Left lung (tissue), 10 donors: ENCODE measurements around the gene GRPEL2. TPM values are rescaled to one million over a fixed set of nuclear protein-coding genes. Genes with fewer than 3 reads are reported as not detected.

ENCODE experiments used
- ATAC-seq: fragments of 200-7000 bp; cut with Tn5 transposase; one replicate; pipeline ENCODE4 v1.9.1; 2020; ENCODE audit warnings: moderate library complexity
- DNase-seq, 4 donors: peaks; one replicate each; pipeline ENCODE4 v3.0.0-alpha.2; 2013 to 2020
- H3K27ac ChIP-seq, 2 donors: fragments of 200-600 bp; sonication (generic) in 1 of 2; one replicate each; pipeline versions ENCODE4 v1.5.0 to v1.8.0; 2020 to 2021
- H3K27me3 ChIP-seq, 2 donors: fragments of 200-600 bp; sonication (generic) in 1 of 2; one replicate each; pipeline versions ENCODE4 v1.5.0 to v1.8.0; 2020 to 2021
- H3K36me3 ChIP-seq, 2 donors: fragments of 200-600 bp; sonication (generic) in 1 of 2; one replicate each; pipeline versions ENCODE4 v1.5.0 to v1.8.0; 2020 to 2021
- H3K4me1 ChIP-seq, 2 donors: fragments of 200-600 bp; one replicate each; pipeline ENCODE4 v1.8.0; 2021
- H3K4me3 ChIP-seq, 2 donors: fragments of 200-600 bp; sonication (generic) in 1 of 2; one replicate each; pipeline versions ENCODE4 v1.5.0 to v1.8.0; 2020 to 2021; ENCODE audit warnings: mild to moderate bottlenecking in 1 of 2
- H3K9me3 ChIP-seq, 2 donors: fragments of 200-600 bp; sonication (generic) in 1 of 2; one replicate each; pipeline versions ENCODE4 v1.5.0 to v1.8.0; 2020 to 2021
- CTCF ChIP-seq, 2 donors: fragments of 200-600 bp; sonication (generic) in 1 of 2; IDR thresholded peaks; one replicate each; pipeline versions ENCODE4 v1.5.0 to v1.8.0; 2021; ENCODE audit warnings: antibody characterized with exemption in 2 of 2
- intact Hi-C, 2 donors: fragments of 100-400 bp; cut with DNase I; formaldehyde crosslinking; loops; one replicate each; pipeline versions ENCODE4 v1.11.2 to v1.14.2; 2022
- polyA plus RNA-seq, 6 donors: library from polyadenylated mRNA; unstranded; fragments of 120-200 nt; gene quantifications; one replicate each; pipeline ENCODE4 v1.2.1, GENCODE V29; 2013; ENCODE audit not compliant: insufficient read length in 6 of 6
- total RNA-seq, 2 donors: library from RNA; stranded (reverse); fragmentation: NEBNext Ultra II Directional; extraction: Animal tissue kit (Norgen Biotek cat#: 25700); gene quantifications; one replicate each; pipeline ENCODE4 v1.2.1, GENCODE V29; 2021
- donor health status: DM: no; HTN: yes; CAD: no.
- donor health status: DM: no; HTN: no; CAD: no.

GRPEL2 gene
- total and polyA plus RNA-seq, 8 donors, result 12.3 to 25.1 (median 24.2) TPM

- ATAC-seq, result no peak
- no peak for DNase-seq
- TF ChIP-seq CTCF (IDR thresholded peaks at IDR 0.05), result no peak
- H3K4me1 ChIP-seq, result peaks cover 3 to 32% of the 10 kb centered on the region in 2 donors
- no peaks in the 10 kb centered on the region for H3K9me3 ChIP-seq
- H3K36me3 ChIP-seq, result peaks cover 0 to 20% of the 10 kb centered on the region in 2 donors
- no peak overlapping the region for H3K4me3 ChIP-seq
- intact Hi-C loops, result no loop called here
- H3K27me3 ChIP-seq, result no peaks in the 10 kb centered on the region
- no peak overlapping the region for H3K27ac ChIP-seq
Measured at GRCh38 chr5:149358868-149359495, 13.7 kb downstream of the GRPEL2 start.

DNA sequence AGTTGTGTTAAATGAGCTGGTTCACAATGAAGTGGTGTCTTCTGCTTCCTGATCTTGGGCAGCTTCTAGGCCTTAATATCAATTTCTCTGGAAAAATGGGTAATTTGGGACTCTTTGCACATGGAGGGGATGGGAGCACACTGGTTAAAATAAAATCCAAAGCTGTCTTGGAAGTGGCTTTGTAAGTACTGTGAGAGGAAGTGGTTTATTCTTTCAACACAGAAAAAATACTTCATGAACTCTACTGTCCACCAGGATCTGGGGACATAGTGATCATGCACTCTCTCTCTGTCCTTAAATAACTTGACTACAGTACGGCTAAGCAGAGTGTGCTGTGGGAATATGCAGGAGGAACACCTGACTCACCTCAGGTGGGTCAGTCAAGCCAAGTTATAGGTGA, 15.0 kb downstream of the GRPEL2 start:
- H3K27me3 ChIP-seq, result no peaks in the 10 kb centered on the region
- no peak for DNase-seq
- H3K36me3 ChIP-seq, result peaks cover 0 to 7% of the 10 kb centered on the region in 2 donors
- peaks cover 3 to 32% of the 10 kb centered on the region in 2 donors for H3K4me1 ChIP-seq
- no peak for ATAC-seq
- H3K9me3 ChIP-seq, result no peaks in the 10 kb centered on the region
- H3K27ac ChIP-seq, result peak overlapping the region in 1 of 2 donors; percentile 24
- no peak overlapping the region for H3K4me3 ChIP-seq
- intact Hi-C loops, result no loop called here
- TF ChIP-seq CTCF (IDR thresholded peaks at IDR 0.05), result no peak

DNA sequence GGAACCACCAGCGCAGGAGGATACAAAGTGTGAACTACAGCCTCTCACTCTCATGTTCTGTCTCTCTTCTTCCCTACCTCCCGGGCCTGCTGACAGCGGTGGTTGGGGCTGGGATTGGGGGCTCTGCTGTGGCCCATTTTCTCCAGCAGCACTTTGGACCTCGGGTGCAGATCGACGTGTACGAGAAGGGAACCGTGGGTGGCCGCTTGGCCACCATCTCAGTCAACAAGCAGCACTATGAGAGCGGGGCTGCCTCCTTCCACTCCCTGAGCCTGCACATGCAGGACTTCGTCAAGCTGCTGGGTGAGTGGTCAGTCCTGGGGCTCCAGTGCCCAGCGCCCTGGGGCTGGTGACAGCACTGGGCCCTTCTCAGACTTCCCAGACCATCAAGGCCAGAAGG, 17.2 kb downstream of the GRPEL2 start:
- Histone ChIP-seq H3K36me3 (no peaks in the 10 kb centered on the region), H3K4me1 (peaks cover 0 to 28% of the 10 kb centered on the region in 2 donors), H3K27ac (no peak overlapping the region), H3K9me3 (no peaks in the 10 kb centered on the region), H3K27me3 (no peaks in the 10 kb centered on the region), H3K4me3 (no peak overlapping the region)
- intact Hi-C loops, result no loop called here
- DNase-seq (no peak), ATAC-seq (no peak)
- no peak for TF ChIP-seq CTCF (IDR thresholded peaks at IDR 0.05)

GRCh38 chr5:149363358-149363757, 18.1 kb downstream of the GRPEL2 start:
- H3K9me3 ChIP-seq, result no peaks in the 10 kb centered on the region
- no peak overlapping the region for H3K4me3 ChIP-seq

DNA sequence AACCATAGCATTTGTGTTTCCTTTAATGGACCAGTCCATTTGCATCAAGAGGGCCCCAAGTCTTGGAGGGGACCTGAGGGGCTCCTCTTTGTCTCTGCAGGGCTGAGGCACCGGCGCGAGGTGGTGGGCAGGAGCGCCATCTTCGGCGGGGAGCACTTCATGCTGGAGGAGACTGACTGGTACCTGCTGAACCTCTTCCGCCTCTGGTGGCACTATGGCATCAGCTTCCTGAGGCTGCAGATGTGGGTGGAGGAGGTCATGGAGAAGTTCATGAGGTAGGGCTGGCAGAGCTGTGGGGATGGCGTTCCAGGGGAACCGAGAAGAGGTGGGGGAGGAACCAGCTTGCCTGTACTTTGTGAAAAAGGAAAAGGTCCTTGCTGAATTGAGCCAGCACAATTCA, 18.6 kb downstream of the GRPEL2 start:
- H3K27ac ChIP-seq, result no peak overlapping the region
- no peaks in the 10 kb centered on the region for H3K27me3 ChIP-seq
- H3K36me3 ChIP-seq, result no peaks in the 10 kb centered on the region
- DNase-seq (no peak), ATAC-seq (no peak)
- TF ChIP-seq CTCF (IDR thresholded peaks at IDR 0.05), result no peak
- intact Hi-C loops, result no loop called here
- peaks cover 0 to 18% of the 10 kb centered on the region in 2 donors for H3K4me1 ChIP-seq
- H3K4me3 ChIP-seq, result no peak overlapping the region
- H3K9me3 ChIP-seq, result no peaks in the 10 kb centered on the region

More at GRCh38 chr5:149363358-149363757, 18.1 kb downstream of the GRPEL2 start:
- no peak for TF ChIP-seq CTCF (IDR thresholded peaks at IDR 0.05)
- Histone ChIP-seq H3K4me1 (peaks cover 0 to 23% of the 10 kb centered on the region in 2 donors), H3K27me3 (no peaks in the 10 kb centered on the region), H3K36me3 (no peaks in the 10 kb centered on the region), H3K27ac (no peak overlapping the region)
- intact Hi-C loops, result no loop called here
- ATAC-seq (no peak), DNase-seq (no peak)
